H1 (cell line): Measurements from ENCODE around the gene RGS6.

Experiments
- CTCF ChIP-seq, 3 experiments: IDR thresholded peaks; 1 replicate in 2 of 3; 2 replicates in 1 of 3; pipeline versions ENCODE4 v1.5.1 to v1.6.1; 2011; ENCODE audit warnings: low read length in 3 of 3, mild to moderate bottlenecking in 3 of 3, inconsistent platforms in 2 of 3, low read depth in 1 of 3, moderate library complexity in 1 of 3; ENCODE audit not compliant: insufficient read depth in 1 of 3; ENCODE audit errors: control extremely low read depth in 1 of 3
- PHF8 ChIP-seq: fragments of 200-600 bp; sonication (generic); conservative IDR thresholded peaks from 2 replicates; pipeline ENCODE4 v1.7.1; 2012; ENCODE audit warnings: low read depth, mild to moderate bottlenecking, inconsistent platforms, low read length, moderate library complexity
- POLR2A ChIP-seq, 2 experiments: IDR thresholded peaks; 1 replicate in 1 of 2; 2 replicates in 1 of 2; pipeline ENCODE4 v1.6.1; 2011; ENCODE audit warnings: low read depth in 2 of 2, low read length in 2 of 2, mild to moderate bottlenecking in 2 of 2; ENCODE audit errors: control extremely low read depth in 1 of 2
- TAF7 ChIP-seq: optimal IDR thresholded peaks from 2 replicates; pipeline ENCODE3; 2011; ENCODE audit warnings: low read depth, mild to moderate bottlenecking, inconsistent platforms, low read length, moderate library complexity, borderline replicate concordance
- YY1 ChIP-seq: IDR thresholded peaks from 2 replicates; pipeline ENCODE4 v1.6.1; 2011; ENCODE audit warnings: low read depth, mild to moderate bottlenecking, low read length

GRCh38 chr14:72544615-72545387, 612.6 kb downstream of the RGS6 start:
- TF ChIP-seq YY1 = no peak
- TF ChIP-seq CTCF (IDR thresholded peaks at IDR 0.05; ENCODE audit: control extremely low read depth in 1 of 3, insufficient read depth in 1 of 3, low read depth in 1 of 3, low read length in 3 of 3) = no peak
- TF ChIP-seq TAF7 = no peak
- TF ChIP-seq POLR2A (IDR thresholded peaks at IDR 0.05; ENCODE audit: control extremely low read depth in 1 of 2, low read depth in 2 of 2, low read length in 2 of 2) = peak in 1 of 2 experiments; percentile 39; a peak in 1 of 3 replicates
- TF ChIP-seq PHF8 = no peak
